Stimulated activated CD8-positive, alpha-beta memory T cell treated with anti-CD3 and anti-CD28 coated beads, Interleukin-12 subunit alpha, Interleukin-12 subunit beta, amount 100 ng/mL, for 24 hours (primary cell): ENCODE measurements around the gene SH3YL1.
"Not testable (repeated sequence)": the region's sequence is repeated elsewhere in the genome, so short reads cannot be mapped to it uniquely, and the experiment has no call there.

ENCODE experiments used
- DNase-seq: peaks from one replicate; pipeline ENCODE4 v3.0.0-alpha.2; 2020; ENCODE audit errors: extremely low read depth

The SH3YL1 gene

DNA sequence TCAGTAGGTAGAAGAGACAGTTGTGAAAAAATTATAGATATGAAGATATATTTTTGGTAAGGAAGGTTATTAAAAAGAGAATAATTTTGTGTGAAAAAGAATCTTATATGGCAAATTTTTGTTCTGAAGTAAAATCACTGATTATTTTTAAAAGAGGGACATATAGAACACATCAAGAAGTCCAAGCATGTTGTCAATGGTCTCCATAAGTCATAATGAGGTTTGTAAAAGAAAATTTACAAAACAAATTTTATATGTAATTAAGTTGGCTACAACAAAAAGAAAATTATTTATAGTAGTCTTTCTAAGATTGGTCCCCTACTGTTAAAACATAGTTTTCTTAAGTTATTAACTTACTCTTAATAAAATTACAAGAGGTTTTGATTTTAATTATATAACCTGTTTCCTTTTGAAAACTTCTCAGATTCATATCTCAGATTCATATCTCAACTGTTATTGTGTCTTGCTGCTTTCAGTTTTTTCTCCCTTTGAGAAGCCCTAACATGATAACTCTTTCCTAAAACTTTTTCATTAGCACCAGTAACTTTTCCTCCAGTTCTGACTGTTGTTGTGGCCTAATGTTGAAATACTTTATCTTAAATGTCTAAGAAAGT is 81.2 kb downstream of the SH3YL1 start:
- DNase-seq: no peak

- no peak for DNase-seq
These were observed 83.5 kb downstream of the SH3YL1 start for GRCh38 chr2:180311-180710.

- no peak for DNase-seq
These were observed 83.9 kb downstream of the SH3YL1 start for GRCh38 chr2:179886-180285.

- DNase-seq: no peak
These were observed 86.1 kb downstream of the SH3YL1 start for GRCh38 chr2:177733-178132.

DNA sequence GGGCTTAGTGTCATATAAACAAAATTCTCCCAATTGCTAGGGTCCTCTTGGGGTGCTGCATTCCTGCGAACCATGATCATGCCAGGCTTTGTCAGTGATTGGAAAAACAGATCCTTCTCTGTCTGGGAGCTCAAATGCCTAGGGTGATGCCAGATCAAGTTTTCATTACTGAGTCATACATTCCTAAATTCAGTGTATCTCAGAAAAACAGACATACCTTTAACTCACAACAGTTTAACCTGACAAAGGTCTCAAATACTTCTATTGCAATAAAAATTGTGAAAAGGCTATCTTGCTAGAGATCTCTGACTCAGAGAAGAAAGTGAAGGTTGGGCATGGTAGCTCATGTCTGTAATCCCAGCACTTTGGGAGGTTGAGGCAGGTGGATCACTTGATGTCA is 86.9 kb downstream of the SH3YL1 start:
- DNase-seq: no peak

GRCh38 chr2:175880-176820 is 87.7 kb downstream of the SH3YL1 start:
- DNase-seq: no peak

DNA sequence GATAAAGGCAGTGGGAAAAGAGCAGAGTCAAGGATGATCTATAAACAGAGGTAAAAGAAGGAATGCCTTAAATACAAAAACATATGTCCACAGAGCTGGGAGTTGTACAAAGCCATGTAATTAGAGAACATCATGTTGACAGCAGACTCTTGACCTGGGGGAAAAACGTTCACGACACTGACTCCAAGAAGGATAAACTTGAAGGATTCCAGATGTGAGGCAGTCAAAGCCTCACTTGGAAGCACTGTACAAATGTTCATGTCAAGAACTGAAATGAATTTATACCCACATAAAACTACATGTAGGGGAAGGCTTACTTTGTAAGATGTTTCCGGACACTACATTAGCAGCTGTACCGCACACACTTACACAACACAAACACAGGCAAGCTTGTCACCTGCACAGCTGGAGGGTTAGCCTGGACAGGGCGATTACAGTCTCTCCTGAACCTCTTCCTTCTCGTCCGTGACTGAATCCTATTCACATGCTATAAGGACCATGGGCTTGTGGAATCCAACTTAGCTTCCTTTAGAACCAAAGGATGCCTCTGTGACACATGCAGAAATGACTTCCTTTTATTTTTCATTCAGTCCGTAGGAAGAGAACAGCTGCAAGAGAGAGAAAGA is 88.6 kb downstream of the SH3YL1 start:
- no peak for DNase-seq

DNA sequence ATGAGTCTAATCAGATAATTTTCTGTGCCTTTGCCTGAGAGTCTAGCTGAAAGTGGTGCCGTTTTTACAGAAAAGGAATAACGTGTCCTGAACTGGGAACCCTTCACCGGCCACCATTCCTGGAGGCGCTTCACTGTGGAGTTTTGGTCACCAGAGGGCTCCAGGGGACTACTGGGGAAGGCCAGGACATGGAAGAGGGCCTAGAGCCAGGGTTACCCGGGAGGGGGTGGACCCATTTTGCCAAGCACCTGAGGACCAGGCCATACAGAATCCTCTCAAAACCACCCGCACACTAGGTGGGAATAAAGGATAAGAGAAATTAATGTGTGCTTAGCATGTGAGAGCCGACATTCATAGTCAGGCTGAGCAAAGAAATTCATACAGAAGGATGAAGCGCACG is 91.7 kb downstream of the SH3YL1 start:
- not testable (repeated sequence) for DNase-seq

- DNase-seq: no peak
These were observed 94.1 kb downstream of the SH3YL1 start for GRCh38 chr2:169741-170140.
